Ovary (tissue), 3 donors: ENCODE measurements around the gene UBA5.

Experiments used
- EP300 ChIP-seq: sonication (generic); formaldehyde crosslinking; IDR thresholded peaks from one replicate; pipeline ENCODE4 v1.6.1; 2017; ENCODE audit warnings: antibody characterized with exemption
- POLR2A ChIP-seq: fragments of 450-650 bp; IDR thresholded peaks from one replicate; pipeline ENCODE4 v1.6.1; 2017; ENCODE audit warnings: antibody characterized with exemption, mild to moderate bottlenecking, moderate library complexity
- TF ChIP-seq, protein P1 (sequence below), 3 donors: fragments of 450-650 bp in 2 of 3; fragments of 200-600 bp in 1 of 3; IDR thresholded peaks; one replicate each; pipeline versions ENCODE4 v1.5.1 to v1.8.0; 2016 to 2022; ENCODE audit warnings: antibody characterized with exemption in 3 of 3, mild to moderate bottlenecking in 1 of 3
- donor health status: DM: no; HTN: no; CAD: no.

DNA sequence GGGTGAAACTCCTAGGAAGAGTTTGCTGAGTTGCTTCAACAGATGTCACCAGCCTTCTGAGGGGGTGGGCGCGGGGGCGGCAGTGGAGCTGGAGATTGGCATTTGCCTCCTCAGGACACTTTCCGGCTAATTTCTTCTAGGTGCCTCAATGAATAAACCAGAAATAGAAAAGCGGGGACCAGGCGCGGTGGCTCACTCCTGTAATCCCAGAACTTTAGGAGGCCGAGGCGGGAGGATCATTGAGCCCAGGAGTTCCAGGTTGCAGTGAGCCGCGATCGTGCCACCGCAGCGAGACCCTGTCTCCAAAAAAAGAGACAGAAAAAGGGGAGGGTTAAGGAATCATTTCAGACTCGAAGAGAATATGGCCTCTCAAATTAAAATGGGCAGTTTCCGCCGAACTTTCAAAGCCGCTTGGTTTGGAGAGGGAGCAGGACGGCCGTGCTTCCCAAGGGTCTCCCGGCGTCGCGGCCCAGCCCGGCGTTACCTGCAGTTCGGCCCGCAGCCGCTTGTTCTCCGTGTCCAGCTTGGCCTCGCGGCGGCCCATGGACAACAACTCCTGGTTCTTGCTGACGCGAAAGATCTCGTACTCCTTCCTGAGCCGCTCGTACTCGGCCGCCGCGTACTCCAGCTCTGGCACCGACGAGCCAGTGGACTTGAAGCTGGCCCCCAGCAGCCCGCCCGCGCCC, 61.5 kb downstream of the UBA5 start:
- no peak for TF ChIP-seq POLR2A
- TF ChIP-seq, protein P1, sequence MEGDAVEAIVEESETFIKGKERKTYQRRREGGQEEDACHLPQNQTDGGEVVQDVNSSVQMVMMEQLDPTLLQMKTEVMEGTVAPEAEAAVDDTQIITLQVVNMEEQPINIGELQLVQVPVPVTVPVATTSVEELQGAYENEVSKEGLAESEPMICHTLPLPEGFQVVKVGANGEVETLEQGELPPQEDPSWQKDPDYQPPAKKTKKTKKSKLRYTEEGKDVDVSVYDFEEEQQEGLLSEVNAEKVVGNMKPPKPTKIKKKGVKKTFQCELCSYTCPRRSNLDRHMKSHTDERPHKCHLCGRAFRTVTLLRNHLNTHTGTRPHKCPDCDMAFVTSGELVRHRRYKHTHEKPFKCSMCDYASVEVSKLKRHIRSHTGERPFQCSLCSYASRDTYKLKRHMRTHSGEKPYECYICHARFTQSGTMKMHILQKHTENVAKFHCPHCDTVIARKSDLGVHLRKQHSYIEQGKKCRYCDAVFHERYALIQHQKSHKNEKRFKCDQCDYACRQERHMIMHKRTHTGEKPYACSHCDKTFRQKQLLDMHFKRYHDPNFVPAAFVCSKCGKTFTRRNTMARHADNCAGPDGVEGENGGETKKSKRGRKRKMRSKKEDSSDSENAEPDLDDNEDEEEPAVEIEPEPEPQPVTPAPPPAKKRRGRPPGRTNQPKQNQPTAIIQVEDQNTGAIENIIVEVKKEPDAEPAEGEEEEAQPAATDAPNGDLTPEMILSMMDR (IDR thresholded peaks at IDR 0.05): peak in 2 of 3 donors; percentile 52 to 61
- no peak for TF ChIP-seq EP300
